Transverse colon (tissue), 4 donors: Measurements from ENCODE around the gene DIABLO. TPM values are rescaled to one million over a fixed set of nuclear protein-coding genes. Genes with fewer than 3 reads are reported as not detected.
A peak's percentile ranks its signal among the peaks of the same experiment; 100 is the strongest.

Source experiments
- DNase-seq: peaks from one replicate; pipeline ENCODE4 v3.0.0-alpha.2; 2019
- H3K27ac ChIP-seq, 4 donors: fragments of 200-600 bp; sonication (generic); 2 replicates each; pipeline ENCODE4 v1.5.1; 2016 to 2018; ENCODE audit warnings: inconsistent platforms in 4 of 4
- H3K27me3 ChIP-seq: fragments of 200-600 bp; sonication (generic); 2 replicates; pipeline ENCODE4 v1.5.1; 2017; ENCODE audit warnings: inconsistent platforms
- H3K36me3 ChIP-seq, 4 donors: fragments of 200-600 bp; sonication (generic); 2 replicates each; pipeline ENCODE4 v1.5.1; 2017 to 2019; ENCODE audit warnings: inconsistent platforms in 4 of 4
- H3K4me1 ChIP-seq, 4 donors: fragments of 200-600 bp; sonication (generic); 2 replicates each; pipeline ENCODE4 v1.5.1; 2017 to 2020; ENCODE audit warnings: inconsistent platforms in 4 of 4
- H3K4me3 ChIP-seq, 4 donors: fragments of 200-600 bp; sonication (generic); 1 replicate in 1 of 4; 2 replicates in 3 of 4; pipeline versions ENCODE4 v1.5.1 to v1.6.1; 2017 to 2019; ENCODE audit warnings: inconsistent platforms in 4 of 4
- H3K9me3 ChIP-seq, 2 donors: fragments of 200-600 bp; sonication (generic); 2 replicates each; pipeline ENCODE4 v1.5.1; 2017 to 2019; ENCODE audit warnings: inconsistent platforms in 2 of 2
- CTCF ChIP-seq, 5 experiments: fragments of 200-600 bp in 3 of 5; fragments of 450-650 bp in 2 of 5; sonication (generic) in 3 of 5; IDR thresholded peaks; 1 replicate in 2 of 5; 2 replicates in 3 of 5; pipeline ENCODE4 v1.5.1; 2016 to 2017; ENCODE audit warnings: antibody characterized with exemption in 5 of 5, inconsistent platforms in 3 of 5, mild to moderate bottlenecking in 2 of 5, moderate library complexity in 1 of 5
- EP300 ChIP-seq: sonication (generic); formaldehyde crosslinking; IDR thresholded peaks from one replicate; pipeline ENCODE4 v1.6.1; 2017; ENCODE audit warnings: antibody characterized with exemption, low read depth
- POLR2A ChIP-seq: fragments of 450-650 bp; IDR thresholded peaks from one replicate; pipeline ENCODE4 v1.6.1; 2016; ENCODE audit warnings: antibody characterized with exemption, mild to moderate bottlenecking, moderate library complexity
- POLR2AphosphoS5 ChIP-seq, 3 donors: sonication (generic); formaldehyde crosslinking; IDR thresholded peaks; one replicate each; pipeline ENCODE4 v1.6.1; 2016; ENCODE audit warnings: antibody characterized with exemption in 3 of 3
- WGBS, 2 donors: methylation state at CpG; one replicate each; pipeline ENCODE4 v1.1.5; 2018; ENCODE audit warnings: low coverage in 1 of 2; 5-methylcytosine and 5-hydroxymethylcytosine counted together
- in situ Hi-C, 4 donors: fragments of 200-750 bp; cut with MboI; loops; one replicate each; pipeline versions ENCODE4 v1.15.0 to v1.15.1; 2017; ENCODE audit warnings: low sequenced_read_pairs in 3 of 4, low pct_ligation_motif_present in 1 of 4, low pct_unique_long_range_greater_than_20kb in 1 of 4
- intact Hi-C: fragments of 100-400 bp; cut with DNase I; formaldehyde crosslinking; loops from one replicate; pipeline ENCODE4 v1.15.1; 2023; ENCODE audit warnings: low total_unique reads
- total RNA-seq, 4 donors: library from RNA; depleted of rRNA; stranded (reverse); fragments of >200 nt; gene quantifications; one replicate each; pipeline ENCODE4 v1.1.0, GENCODE V29; 2016

Gene DIABLO
- total RNA-seq: 100 to 1,000 TPM in 1 of 4 donors, 10 to 100 TPM in 3; 10.5 to 121 (median 54.3) TPM

- DNase-seq: peak; percentile 100
- in situ Hi-C loops: no loop called here
- peaks cover 0 to 9% (median 3%) of the 10 kb centered on the region in 4 donors for H3K36me3 ChIP-seq
- intact Hi-C loops: no loop called here
- TF ChIP-seq POLR2AphosphoS5 (IDR thresholded peaks at IDR 0.05) (peak; percentile 98 to 100 (median 99)), CTCF (IDR thresholded peaks at IDR 0.05) (no peak), EP300 (no peak), POLR2A (peak; percentile 99)
- peak within 1 kb of the TSS; percentile 77 to 99 (median 88) for H3K4me3 ChIP-seq
- H3K4me1 ChIP-seq: peaks cover 9 to 27% (median 20%) of the 10 kb centered on the region in 4 donors
- H3K9me3 ChIP-seq: no peaks in the 10 kb centered on the region
- peak within 1 kb of the TSS; percentile 91 to 99 (median 98) for H3K27ac ChIP-seq
- 0% methylated on average over 41 of the region's 74 CpGs; no CpG with 5 or more reads in 1 of the 2 donors for WGBS, 2 donors
- H3K27me3 ChIP-seq: no peaks in the 10 kb centered on the region
Observed at GRCh38 chr12:122225683-122226365, at the start of gene DIABLO. DIABLO (minus strand) TSS chr12:122226052; CDS start chr12:122226014, 38 bp downstream.

- Histone ChIP-seq H3K4me3 (no peak overlapping the region), H3K27ac (no peak overlapping the region), H3K27me3 (no peaks in the 10 kb centered on the region), H3K36me3 (peaks cover 0 to 27% (median 12%) of the 10 kb centered on the region in 4 donors), H3K4me1 (no peaks in the 10 kb centered on the region), H3K9me3 (no peaks in the 10 kb centered on the region)
- no peak for DNase-seq
- in situ Hi-C loops (no loop called here), intact Hi-C loops (no loop called here)
- 90 to 94% methylated on average over 6 to 8 of the region's 8 CpGs for WGBS, 2 donors
- TF ChIP-seq POLR2AphosphoS5 (IDR thresholded peaks at IDR 0.05) (no peak), CTCF (IDR thresholded peaks at IDR 0.05) (no peak), POLR2A (no peak), EP300 (no peak)
Observed at GRCh38 chr12:122275459-122275858, 49.6 kb upstream of the DIABLO start.

GRCh38 chr12:122266230-122266901, 40.5 kb upstream of the DIABLO start, which contains the start of gene VPS33A:
VPS33A (minus strand) TSS chr12:122266494; CDS start chr12:122266408, 86 bp downstream.
- no peaks in the 10 kb centered on the region for H3K9me3 ChIP-seq
- intact Hi-C loops (no loop called here), in situ Hi-C loops (no loop called here)
- peak within 1 kb of the TSS; percentile 66 to 92 (median 72) for H3K4me3 ChIP-seq
- H3K27me3 ChIP-seq: no peaks in the 10 kb centered on the region
- H3K36me3 ChIP-seq: peaks cover 0 to 11% (median 5%) of the 10 kb centered on the region in 4 donors
- peak; percentile 97 for DNase-seq
- peaks cover 0 to 20% (median 13%) of the 10 kb centered on the region in 4 donors for H3K4me1 ChIP-seq
- peak within 1 kb of the TSS; percentile 88 to 95 (median 90) for H3K27ac ChIP-seq
- TF ChIP-seq POLR2AphosphoS5 (IDR thresholded peaks at IDR 0.05) (peak; percentile 84 to 91 (median 89)), EP300 (peak; percentile 46), CTCF (IDR thresholded peaks at IDR 0.05) (peak in 1 of 5 experiments; percentile 7), POLR2A (peak; percentile 66)
- WGBS, 2 donors: 1 to 2% methylated on average over 6 to 40 of the region's 56 CpGs

DNA sequence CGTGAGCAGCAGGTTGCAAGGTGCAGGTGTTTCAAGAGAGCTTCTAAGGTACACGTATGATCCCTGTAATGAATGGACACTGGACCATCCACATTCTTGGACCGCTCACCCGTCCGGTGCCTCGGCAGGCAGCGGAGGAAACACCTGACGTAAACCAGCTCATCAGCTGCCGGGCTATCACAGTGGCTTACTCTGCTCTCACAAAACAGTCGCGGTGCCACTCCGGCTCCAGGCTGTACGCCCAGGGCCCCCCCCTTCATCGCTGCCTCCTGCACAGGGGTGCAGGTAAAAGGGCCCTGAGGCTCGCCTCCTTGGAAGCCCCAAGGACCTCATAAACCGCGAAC, 40.0 kb upstream of the DIABLO start:
- Histone ChIP-seq H3K4me3 (peak overlapping the region; percentile 66 to 92 (median 72)), H3K9me3 (no peaks in the 10 kb centered on the region), H3K27me3 (no peaks in the 10 kb centered on the region), H3K36me3 (peaks cover 0 to 16% (median 8%) of the 10 kb centered on the region in 4 donors), H3K4me1 (peaks cover 0 to 20% (median 13%) of the 10 kb centered on the region in 4 donors), H3K27ac (peak overlapping the region; percentile 88 to 95 (median 90))
- 1% methylated on average over 17 of the region's 17 CpGs; no CpG with 5 or more reads in 1 of the 2 donors for WGBS, 2 donors
- intact Hi-C loops: no loop called here
- peak; percentile 50 for DNase-seq
- no peak for TF ChIP-seq POLR2AphosphoS5 (IDR thresholded peaks at IDR 0.05)
- TF ChIP-seq POLR2A: no peak
- TF ChIP-seq EP300: no peak
- TF ChIP-seq CTCF (IDR thresholded peaks at IDR 0.05): no peak
- in situ Hi-C loops: no loop called here
